ENCODE data around the gene RPL10A.

Gene RPL10A

GRCh38 chr6:35476004-35476403 is 7.8 kb downstream of the RPL10A start:
- TF ChIP-seq, protein P1, sequence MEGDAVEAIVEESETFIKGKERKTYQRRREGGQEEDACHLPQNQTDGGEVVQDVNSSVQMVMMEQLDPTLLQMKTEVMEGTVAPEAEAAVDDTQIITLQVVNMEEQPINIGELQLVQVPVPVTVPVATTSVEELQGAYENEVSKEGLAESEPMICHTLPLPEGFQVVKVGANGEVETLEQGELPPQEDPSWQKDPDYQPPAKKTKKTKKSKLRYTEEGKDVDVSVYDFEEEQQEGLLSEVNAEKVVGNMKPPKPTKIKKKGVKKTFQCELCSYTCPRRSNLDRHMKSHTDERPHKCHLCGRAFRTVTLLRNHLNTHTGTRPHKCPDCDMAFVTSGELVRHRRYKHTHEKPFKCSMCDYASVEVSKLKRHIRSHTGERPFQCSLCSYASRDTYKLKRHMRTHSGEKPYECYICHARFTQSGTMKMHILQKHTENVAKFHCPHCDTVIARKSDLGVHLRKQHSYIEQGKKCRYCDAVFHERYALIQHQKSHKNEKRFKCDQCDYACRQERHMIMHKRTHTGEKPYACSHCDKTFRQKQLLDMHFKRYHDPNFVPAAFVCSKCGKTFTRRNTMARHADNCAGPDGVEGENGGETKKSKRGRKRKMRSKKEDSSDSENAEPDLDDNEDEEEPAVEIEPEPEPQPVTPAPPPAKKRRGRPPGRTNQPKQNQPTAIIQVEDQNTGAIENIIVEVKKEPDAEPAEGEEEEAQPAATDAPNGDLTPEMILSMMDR (IDR thresholded peaks at IDR 0.05; ENCODE audit: low read depth, low read length): no peak
- H3K4me3 ChIP-seq (ENCODE audit: low read depth, low read length): no peak overlapping the region

DNA sequence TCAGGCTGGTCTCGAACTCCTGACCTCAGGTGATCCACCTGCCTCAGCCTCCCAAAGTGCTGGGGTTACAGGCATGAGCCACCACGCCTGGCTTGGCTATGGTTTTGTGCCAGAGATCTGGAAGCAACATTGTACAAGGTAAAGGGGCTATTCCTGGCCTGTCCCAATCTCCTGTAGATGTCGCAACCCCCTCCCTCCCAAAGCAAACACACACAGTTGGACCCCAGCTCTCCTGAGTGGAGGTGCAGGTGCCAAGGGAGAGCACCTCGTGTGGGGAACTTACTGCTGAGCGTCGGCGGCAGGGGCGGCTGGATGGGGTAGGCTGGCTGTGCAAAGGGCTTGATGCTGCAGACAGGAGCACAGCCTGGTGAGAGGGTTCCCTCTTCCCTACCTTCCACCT is 8.8 kb downstream of the RPL10A start:
- H3K4me3 ChIP-seq (ENCODE audit: low read depth, low read length): no peak overlapping the region
- TF ChIP-seq, protein P1 (IDR thresholded peaks at IDR 0.05; ENCODE audit: low read depth, low read length): no peak

DNA sequence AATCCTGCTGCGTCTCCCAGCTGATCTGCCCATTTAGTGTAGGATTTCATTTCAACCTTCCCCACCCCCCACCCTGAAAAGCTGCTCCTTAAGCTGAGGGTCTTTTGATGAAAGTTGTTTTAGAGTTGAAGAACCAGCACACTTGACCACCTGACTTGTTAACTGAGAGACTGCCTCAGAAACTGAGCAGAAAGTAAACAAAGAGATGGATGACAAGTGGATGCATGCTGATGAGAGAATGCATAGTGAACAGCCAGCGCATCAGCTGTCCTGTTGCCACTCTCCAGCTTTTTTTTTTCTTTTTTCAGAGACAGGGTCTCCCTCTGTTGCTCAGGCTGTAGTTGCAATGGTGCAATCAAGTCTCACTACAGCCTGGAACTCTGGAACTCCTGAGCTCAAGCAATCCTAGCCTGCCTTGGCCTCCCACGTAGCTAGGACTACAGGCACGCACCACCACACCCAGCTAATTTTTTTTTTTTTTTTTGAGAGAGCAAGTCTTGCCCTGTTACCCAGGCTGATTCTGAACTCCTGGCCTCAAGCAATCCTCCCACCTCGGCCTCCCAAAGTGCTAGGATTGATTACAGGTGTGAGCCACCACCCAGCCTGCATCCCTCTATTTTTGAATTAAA is 9.5 kb downstream of the RPL10A start:
- TF ChIP-seq, protein P1 (IDR thresholded peaks at IDR 0.05; ENCODE audit: low read depth, low read length): no peak
- H3K4me3 ChIP-seq (ENCODE audit: low read depth, low read length): no peak overlapping the region

- H3K4me3 ChIP-seq (ENCODE audit: low read depth, low read length): no peak overlapping the region
- TF ChIP-seq, protein P1 (IDR thresholded peaks at IDR 0.05; ENCODE audit: low read depth, low read length): no peak
Measured at GRCh38 chr6:35478259-35478658, 10.1 kb downstream of the RPL10A start.

DNA sequence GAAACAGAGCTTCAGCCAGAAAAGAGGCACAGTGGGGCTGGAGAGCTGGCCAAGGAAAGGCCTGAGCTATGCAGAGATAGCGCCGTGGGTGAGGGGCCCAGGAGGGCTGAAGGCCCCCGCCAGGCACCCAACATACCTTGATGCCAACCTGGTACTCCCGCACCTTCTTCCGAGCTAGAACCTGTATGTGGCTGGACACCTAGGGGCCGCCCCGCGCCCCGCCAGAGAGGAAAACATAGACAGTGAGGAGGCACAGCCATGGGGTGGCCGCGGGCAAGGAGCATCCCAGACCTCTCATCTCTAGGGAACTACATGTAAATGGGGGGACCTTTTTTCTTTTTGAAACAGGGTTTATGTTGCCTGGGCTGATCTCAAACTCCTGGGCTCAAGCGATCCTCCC is 12.0 kb downstream of the RPL10A start:
- H3K4me3 ChIP-seq (ENCODE audit: low read depth, low read length): no peak overlapping the region
- TF ChIP-seq, protein P1 (IDR thresholded peaks at IDR 0.05; ENCODE audit: low read depth, low read length): no peak

DNA sequence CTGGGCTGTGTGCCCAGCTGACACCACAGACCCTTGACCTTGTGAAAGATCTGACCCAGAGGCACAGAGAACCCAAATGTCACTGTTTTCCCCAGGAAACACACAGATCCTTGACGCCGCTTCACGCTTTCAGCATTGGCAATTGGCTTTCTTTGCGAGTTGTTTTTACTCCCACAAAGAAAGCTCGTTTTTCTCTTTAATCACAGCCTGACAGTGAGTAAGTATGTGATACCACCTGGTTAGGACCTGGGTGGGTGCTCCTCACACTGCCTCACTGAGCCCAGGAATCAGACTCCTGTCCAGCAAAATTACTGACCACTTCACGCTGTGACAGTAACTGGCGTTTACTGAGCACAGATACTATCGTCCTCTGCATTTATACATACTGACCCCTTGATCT is 13.0 kb downstream of the RPL10A start:
- TF ChIP-seq, protein P1 (IDR thresholded peaks at IDR 0.05; ENCODE audit: low read depth, low read length): no peak
- no peak overlapping the region for H3K4me3 ChIP-seq (ENCODE audit: low read depth, low read length)

- TF ChIP-seq, protein P1 (IDR thresholded peaks at IDR 0.05; ENCODE audit: low read depth, low read length): no peak
Measured at GRCh38 chr6:35483062-35483461, 14.9 kb downstream of the RPL10A start.

More at GRCh38 chr6:35483062-35483461, 14.9 kb downstream of the RPL10A start:
- H3K4me3 ChIP-seq (ENCODE audit: low read depth, low read length): no peak overlapping the region
